KBM-7 (cell line): ENCODE data around the gene EIF6.

Experiments
- DNase-seq: peaks from one replicate; pipeline ENCODE4 v3.0.0-alpha.2; 2015
- in situ Hi-C: fragments of 300-500 bp; cut with MboI; formaldehyde crosslinking; loops from 2 replicates; pipeline ENCODE4 v1.14.3; 2020; ENCODE audit warnings: low sequenced_read_pairs, low pct_unique_long_range_greater_than_20kb, mixed read lengths

The EIF6 gene

GRCh38 chr20:35284992-35285805, 627 bp upstream of the EIF6 start:
- DNase-seq: no peak
- in situ Hi-C loops: no loop called here

- in situ Hi-C loops: no loop called here
These were observed 918 bp downstream of the EIF6 start for GRCh38 chr20:35283441-35284266.

GRCh38 chr20:35281506-35282101, 3.0 kb downstream of the EIF6 start:
- no peak for DNase-seq
- in situ Hi-C loops: no loop called here

More at GRCh38 chr20:35283441-35284266, 918 bp downstream of the EIF6 start:
- peak; percentile 27 for DNase-seq

GRCh38 chr20:35280523-35280922, 4.0 kb downstream of the EIF6 start:
- no peak for DNase-seq
- in situ Hi-C loops: no loop called here

- DNase-seq: no peak
- in situ Hi-C loops: no loop called here
These were observed 4.9 kb downstream of the EIF6 start for GRCh38 chr20:35279533-35280174.

- no peak for DNase-seq
- in situ Hi-C loops: no loop called here
These were observed 5.5 kb downstream of the EIF6 start for GRCh38 chr20:35279040-35279439.

- DNase-seq: peak; percentile 86
- in situ Hi-C loops: no loop called here
These were observed 6.8 kb downstream of the EIF6 start, which contains the start of gene MMP24OS for GRCh38 chr20:35277531-35278395. Gene MMP24OS, minus strand, starts transcription at chr20:35278122. Its CDS starts 193 bp downstream, at chr20:35277929.

- DNase-seq: no peak
- in situ Hi-C loops: no loop called here
These were observed 7.4 kb downstream of the EIF6 start for GRCh38 chr20:35277127-35277526.

- in situ Hi-C loops: no loop called here
- no peak for DNase-seq
These were observed 8.2 kb downstream of the EIF6 start for GRCh38 chr20:35276408-35276807.

- no peak for DNase-seq
- in situ Hi-C loops: no loop called here
These were observed 8.8 kb downstream of the EIF6 start for GRCh38 chr20:35275741-35276251.

- in situ Hi-C loops: loop anchor here (25.0 kb wide), 1 partner anchor 437 kb away; the partner anchor contains the start of gene NCOA6
- DNase-seq: no peak
These were observed 10.1 kb downstream of the EIF6 start for GRCh38 chr20:35274172-35275092.

GRCh38 chr20:35273449-35274171, 11.0 kb downstream of the EIF6 start:
- no peak for DNase-seq
- in situ Hi-C loops: loop anchor here (25.0 kb wide), 1 partner anchor 436 kb away; the partner anchor contains the start of gene NCOA6

GRCh38 chr20:35271904-35272303, 12.7 kb downstream of the EIF6 start:
- in situ Hi-C loops: loop anchor here (25.0 kb wide), 1 partner anchor 435 kb away; the partner anchor contains the start of gene NCOA6
- DNase-seq: no peak

GRCh38 chr20:35271073-35271882, 13.3 kb downstream of the EIF6 start:
- in situ Hi-C loops: loop anchor here (25.0 kb wide), 1 partner anchor 434 kb away; the partner anchor contains the start of gene NCOA6
- no peak for DNase-seq
